Activated CD8-positive, alpha-beta memory T cell treated with anti-CD3 and anti-CD28 coated beads, Interleukin-2, amount 50 U/mL, for 1 hour (primary cell): ENCODE results near the gene ACTR1A.
A peak's percentile ranks its signal among the peaks of the same experiment; 100 is the strongest.
"Not testable (repeated sequence)": the region's sequence is repeated elsewhere in the genome, so short reads cannot be mapped to it uniquely, and the experiment has no call there.

Experiments
- DNase-seq: peaks from one replicate; pipeline ENCODE4 v3.0.0-alpha.2; 2020; ENCODE audit errors: extremely low read depth

ACTR1A gene

DNA sequence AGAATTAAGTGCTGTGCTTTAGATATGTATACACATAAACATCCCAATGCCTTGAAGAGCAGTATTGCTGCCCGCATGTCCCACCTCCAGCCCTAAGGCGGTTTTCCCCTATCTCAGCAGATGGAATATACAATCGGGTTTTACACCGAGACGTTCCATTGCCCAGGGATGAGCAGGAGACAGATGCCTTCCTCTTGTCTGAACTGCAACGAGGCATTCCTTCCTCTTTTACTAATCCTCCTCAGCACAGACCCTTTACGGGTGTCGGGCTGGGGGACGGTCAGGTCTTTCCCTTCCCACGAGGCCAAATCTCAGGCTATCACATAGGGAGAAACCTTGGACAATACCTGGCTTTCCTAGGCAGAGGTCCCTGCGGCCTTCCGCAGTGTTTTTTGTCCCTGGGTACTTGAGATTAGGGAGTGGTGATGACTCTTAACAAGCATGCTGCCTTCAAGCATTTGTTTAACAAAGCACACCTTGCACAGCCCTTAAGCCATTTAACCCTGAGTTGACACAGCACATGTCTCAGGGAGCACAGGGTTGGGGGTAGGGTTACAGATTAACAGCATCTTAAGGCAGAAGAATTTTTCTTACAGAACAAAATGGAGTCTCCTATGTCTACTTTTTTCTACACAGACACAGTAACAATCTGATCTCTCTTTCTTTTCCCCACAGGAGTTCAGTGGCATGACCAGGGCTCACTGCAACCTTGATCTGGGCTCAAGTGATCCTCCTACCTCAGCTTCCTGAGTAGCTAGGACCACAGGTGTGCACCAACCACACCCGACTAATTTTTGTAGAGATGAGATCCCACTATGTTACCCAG lies 47.6 kb downstream of the ACTR1A start:
- not testable (repeated sequence) for DNase-seq

GRCh38 chr10:102453502-102453901 lies 49.0 kb downstream of the ACTR1A start:
- no peak for DNase-seq

GRCh38 chr10:102452672-102453340 lies 49.7 kb downstream of the ACTR1A start:
- no peak for DNase-seq

DNA sequence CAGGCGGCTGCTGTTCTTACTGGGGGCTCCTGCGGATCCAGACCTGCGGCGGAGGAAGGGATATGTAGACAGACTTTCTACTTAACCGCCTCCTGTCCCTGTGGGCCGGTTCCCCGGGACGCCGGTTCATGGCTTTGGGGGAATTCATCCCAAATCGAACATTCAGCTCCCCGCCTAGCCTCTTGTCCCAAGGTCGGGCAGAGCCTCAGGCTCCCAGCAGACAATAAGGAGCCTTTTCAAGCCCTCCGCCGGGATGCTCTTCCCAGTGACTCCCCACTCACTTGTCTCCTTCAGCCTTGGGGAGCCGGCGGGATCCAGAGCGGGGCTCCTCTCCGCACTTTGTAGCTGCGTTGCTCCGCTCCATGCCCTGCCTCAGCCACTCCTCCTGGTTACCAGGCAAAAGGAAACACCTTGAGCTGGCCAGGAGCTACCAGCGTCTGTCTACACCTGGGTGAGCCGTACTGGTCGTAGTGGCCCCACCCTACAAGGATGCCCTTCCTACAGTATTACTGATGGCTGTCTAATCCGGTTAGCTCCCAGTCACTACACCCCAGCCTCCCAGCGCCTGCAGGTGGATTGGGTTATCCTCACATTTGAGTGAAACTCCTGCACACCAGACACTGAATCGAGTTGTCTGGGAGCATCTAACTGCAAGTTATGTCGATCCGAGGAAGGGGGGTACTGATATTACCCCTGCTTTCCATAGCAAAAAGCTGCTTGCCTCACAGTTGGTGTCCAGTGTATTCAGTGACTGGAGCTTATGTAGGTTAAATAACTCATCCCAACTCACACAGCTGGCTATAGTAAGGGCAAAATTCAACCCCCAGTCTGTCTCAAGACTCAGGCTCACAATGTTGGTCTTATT lies 51.2 kb downstream of the ACTR1A start, which contains the start of gene C10orf95:
TSS of gene C10orf95 (minus strand) at position 439 of the 865 bp plus-strand sequence. CDS start 450 bp downstream, outside the sequence.
- no peak for DNase-seq

DNA sequence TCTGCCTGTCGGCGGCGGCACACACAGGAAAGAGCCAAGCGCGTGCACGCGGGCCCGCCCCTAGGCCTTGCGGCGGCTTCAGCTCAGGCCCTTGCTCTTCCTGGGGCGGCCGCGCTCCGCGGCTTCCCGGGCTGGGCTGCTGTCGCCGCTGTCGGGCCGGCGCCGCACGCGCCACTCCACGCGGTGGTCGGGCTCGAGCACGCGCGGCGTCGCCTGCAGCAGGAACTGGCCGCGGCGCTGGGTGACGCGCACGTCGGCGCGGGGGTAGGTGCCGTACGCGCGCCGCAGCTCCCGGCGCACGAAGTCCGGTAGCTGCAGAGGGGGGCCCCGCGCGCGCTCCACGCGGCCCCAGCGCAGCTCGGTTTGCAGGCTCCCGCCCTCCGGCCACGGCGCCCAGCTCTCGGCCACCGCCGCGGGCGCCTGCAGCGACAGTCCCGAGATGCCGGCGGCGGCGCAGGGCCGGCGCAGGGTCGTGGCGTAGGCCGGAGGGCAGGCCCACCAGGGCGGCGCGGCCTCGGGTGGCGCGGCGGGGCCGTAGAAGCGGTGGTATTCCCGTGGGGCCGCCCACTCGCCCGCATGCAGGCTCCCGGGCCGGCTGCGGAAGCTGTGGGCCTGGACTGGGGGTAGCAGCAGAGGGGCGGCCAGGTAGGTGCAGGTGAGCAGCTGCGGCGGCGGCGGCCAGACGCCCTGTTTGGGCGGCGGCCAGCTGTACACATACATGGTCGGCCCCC lies 52.0 kb downstream of the ACTR1A start:
- peak; percentile 57 for DNase-seq

DNA sequence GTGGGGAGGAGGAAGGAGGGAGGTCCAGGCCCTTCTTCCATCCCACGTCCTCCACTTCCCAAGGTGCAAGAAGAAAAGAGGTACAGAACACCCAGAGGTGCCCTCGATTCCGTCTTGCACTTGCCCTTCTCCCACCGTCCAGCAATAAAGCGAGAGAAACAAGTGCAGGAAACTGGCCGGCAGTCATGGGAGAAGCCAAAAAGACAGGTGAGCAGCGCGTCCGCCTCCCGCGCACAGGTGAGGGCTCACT lies 52.5 kb downstream of the ACTR1A start:
- no peak for DNase-seq

DNA sequence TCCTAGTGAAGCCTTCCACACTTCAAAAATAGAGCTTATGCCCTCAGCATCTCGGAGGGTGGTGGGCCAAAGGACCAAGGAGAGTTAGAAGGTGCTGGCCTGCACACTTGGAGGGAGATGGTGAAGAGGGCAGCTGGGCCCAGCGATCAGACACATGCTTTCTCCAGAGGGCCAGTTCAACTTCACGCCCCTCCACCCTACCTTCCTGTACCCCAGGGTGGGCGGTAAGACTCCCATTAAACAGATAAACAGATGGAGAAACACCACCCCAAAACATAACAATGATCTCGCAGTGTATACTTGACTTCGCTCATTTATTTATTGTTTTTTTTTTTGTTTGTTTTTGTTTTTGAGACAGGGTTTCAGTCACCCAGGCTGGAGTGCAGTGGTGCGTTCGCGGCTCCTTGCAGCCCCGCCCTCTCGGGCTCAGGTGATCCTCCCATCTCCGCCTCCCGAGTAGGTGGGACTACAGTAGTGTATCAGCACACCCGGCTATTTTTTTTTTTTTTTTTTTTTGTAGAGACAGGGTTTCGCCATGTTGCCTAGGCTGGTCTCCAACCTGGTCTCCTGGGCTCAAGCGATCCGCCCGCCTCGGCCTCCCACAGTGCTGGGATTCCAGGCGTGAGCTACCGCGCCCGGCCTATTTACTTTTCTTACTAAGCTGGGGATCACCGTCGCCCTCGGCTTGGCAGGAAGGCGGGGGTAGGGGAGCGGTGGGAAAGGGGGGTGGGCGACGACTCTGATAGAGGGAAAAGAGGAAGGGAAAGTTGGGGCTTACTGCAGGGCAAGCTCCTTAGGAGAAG lies 53.0 kb downstream of the ACTR1A start:
- DNase-seq, result peak; percentile 74

- DNase-seq, result no peak
These were observed 57.7 kb downstream of the ACTR1A start for GRCh38 chr10:102444851-102445250.

- DNase-seq, result no peak
These were observed 64.1 kb downstream of the ACTR1A start for GRCh38 chr10:102438374-102438773.

GRCh38 chr10:102437515-102437914 lies 65.0 kb downstream of the ACTR1A start:
- no peak for DNase-seq

- DNase-seq, result no peak
These were observed 66.2 kb downstream of the ACTR1A start for GRCh38 chr10:102436312-102436711.

DNA sequence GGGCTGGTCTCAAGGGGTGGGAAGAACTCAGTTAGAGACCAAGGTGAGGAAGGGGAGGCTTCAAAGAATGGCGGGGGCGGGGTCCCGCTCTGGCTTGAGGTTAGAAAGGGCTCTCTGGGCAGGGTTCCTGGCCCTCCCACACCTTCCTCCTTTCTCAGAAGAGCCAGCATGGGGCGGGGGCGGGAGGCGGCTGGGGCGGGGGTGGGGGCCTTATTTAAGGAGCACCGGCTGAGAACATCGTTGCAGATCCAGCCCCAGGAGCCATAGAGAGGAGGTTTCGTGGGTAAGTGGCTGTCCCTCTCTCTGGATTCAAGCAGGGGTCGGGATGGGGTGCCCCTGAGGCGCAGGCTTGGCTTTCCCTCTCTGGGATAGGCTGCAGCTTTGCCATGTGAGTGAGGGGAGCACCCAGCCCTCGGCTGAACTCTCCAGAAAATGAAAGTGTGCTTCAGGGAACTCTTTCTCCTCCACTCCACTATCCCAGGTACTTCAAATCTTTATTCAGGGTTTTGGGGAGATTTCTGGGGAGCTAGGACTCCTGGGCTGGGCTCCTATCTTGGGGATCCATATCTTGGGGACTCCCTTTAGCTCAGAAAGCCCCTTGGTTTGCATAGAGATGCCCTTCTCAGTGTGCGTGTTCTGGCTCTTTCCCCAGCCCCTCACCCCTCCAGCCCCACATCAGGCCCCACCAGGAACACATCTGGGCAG lies 66.8 kb downstream of the ACTR1A start:
- DNase-seq, result no peak

GRCh38 chr10:102435133-102435497 lies 67.4 kb downstream of the ACTR1A start:
- DNase-seq, result no peak

- DNase-seq, result no peak
These were observed 67.9 kb downstream of the ACTR1A start for GRCh38 chr10:102434394-102435132.

GRCh38 chr10:102433619-102434046 lies 68.9 kb downstream of the ACTR1A start:
- no peak for DNase-seq

GRCh38 chr10:102432162-102432950 lies 70.2 kb downstream of the ACTR1A start, which contains the start of gene CUEDC2:
CUEDC2 (minus strand) TSS chr10:102432574; CDS start chr10:102425188, 7,386 bp downstream.
- peak; percentile 82 for DNase-seq

DNA sequence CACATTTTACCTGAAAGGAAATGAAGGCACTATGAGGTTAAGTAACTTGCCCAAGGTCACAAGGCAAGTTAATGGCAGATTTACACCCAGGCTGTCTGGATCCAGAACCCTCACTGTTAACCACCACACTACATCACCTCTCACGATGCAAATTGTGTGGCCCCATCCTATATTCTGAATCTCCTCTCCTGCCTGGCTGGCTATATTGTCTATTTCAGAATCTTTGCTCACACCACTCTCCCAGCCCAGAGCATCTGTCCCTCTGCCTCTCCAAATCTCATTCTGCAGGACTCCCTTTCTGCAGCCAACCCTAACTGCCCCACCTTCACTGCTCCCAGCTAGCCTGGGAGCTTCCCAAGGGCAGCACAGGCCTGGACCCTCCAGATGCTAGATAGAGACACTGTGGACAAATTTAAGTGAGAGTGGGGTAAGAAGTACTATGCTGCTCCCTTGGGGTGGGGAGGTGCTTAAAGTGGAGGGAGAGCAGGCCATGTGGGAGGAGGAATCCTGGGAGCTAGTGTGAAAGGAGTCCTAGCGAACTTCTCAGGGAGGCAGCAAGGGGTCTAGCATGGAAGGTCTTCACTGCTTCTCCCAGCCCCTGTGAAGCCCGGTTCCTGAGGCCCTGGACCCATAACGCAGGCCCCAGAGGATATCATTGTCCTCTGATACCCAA lies 70.9 kb downstream of the ACTR1A start:
- DNase-seq, result no peak

DNA sequence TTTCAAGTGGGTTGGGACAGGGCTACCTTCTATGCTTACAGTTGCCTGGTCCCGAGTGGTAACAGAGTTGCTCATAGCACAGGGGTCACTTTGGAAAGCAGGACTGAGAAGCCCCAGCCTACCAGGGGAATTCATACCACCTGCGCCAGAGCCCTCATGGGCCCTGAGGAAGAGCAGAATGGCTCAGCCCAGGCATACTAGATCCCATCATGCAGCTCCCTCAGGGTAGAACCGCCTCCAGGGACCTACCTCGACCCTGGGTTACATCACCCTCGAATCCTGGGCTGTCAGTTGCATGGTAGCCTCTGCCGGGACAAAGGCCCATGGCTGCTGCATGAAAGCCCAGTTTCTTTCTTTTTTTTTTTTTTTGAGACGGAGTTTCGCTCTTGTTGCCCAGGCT lies 73.0 kb downstream of the ACTR1A start:
- DNase-seq, result no peak
